CD8-positive, alpha-beta memory T cell (primary cell): ENCODE measurements around the gene INPP5B. TPM values are rescaled to one million over a fixed set of nuclear protein-coding genes. Genes with fewer than 3 reads are reported as not detected.

Experiments
- CTCF ChIA-PET: fragments of 350-600 bp; sonication (Branson Sonifier 250); formaldehyde crosslinking; loops from one replicate; lab custom pipeline; 2021; ENCODE audit warnings: antibody characterized with exemption; lab: Charles Lee
- POLR2A ChIA-PET: fragments of 350-600 bp; sonication (Branson Sonifier 250); formaldehyde crosslinking; loops from one replicate; lab custom pipeline; 2021; ENCODE audit warnings: antibody characterized with exemption; lab: Charles Lee
- DNase-seq, 5 donors: peaks; one replicate each; pipeline versions ENCODE4 v3.0.0 to v3.0.0-alpha.2; 2020 to 2022; ENCODE audit warnings: mixed read lengths in 1 of 5
- H3K27ac ChIP-seq: one replicate; pipeline ENCODE4 v1.7.0; 2013; ENCODE audit warnings: low read depth, mild to moderate bottlenecking, low read length, moderate library complexity
- H3K27me3 ChIP-seq: 2 replicates; pipeline ENCODE4 v1.7.0; 2013; ENCODE audit warnings: low read length, mild to moderate bottlenecking; ENCODE audit not compliant: insufficient read depth, poor library complexity, severe bottlenecking
- H3K36me3 ChIP-seq: 2 replicates; pipeline ENCODE4 v1.7.0; 2013; ENCODE audit warnings: mild to moderate bottlenecking, low read length, moderate library complexity; ENCODE audit not compliant: insufficient read depth
- H3K4me1 ChIP-seq: 2 replicates; pipeline ENCODE4 v1.7.0; 2013; ENCODE audit warnings: mild to moderate bottlenecking, low read length, moderate library complexity; ENCODE audit not compliant: insufficient read depth
- H3K4me3 ChIP-seq: 2 replicates; pipeline ENCODE4 v1.7.0; 2013; ENCODE audit warnings: mild to moderate bottlenecking, low read length
- H3K9me3 ChIP-seq: 2 replicates; pipeline ENCODE4 v1.7.0; 2013; ENCODE audit warnings: mild to moderate bottlenecking, low read length
- H3K27ac Mint-ChIP-seq, 8 donors: one replicate each; pipeline ENCODE4 v1.8.0; 2020 to 2021; ENCODE audit warnings: mixed read lengths in 8 of 8, mild to moderate bottlenecking in 6 of 8, inconsistent platforms in 3 of 8, moderate library complexity in 3 of 8
- H3K27me3 Mint-ChIP-seq, 2 donors: one replicate each; pipeline ENCODE4 v1.8.0; 2020 to 2021; ENCODE audit warnings: mixed read lengths in 2 of 2, mild to moderate bottlenecking in 1 of 2, moderate library complexity in 1 of 2
- H3K36me3 Mint-ChIP-seq, 3 donors: one replicate each; pipeline ENCODE4 v1.8.0; 2020 to 2021; ENCODE audit warnings: mixed read lengths in 3 of 3, inconsistent platforms in 1 of 3, mild to moderate bottlenecking in 1 of 3
- H3K4me1 Mint-ChIP-seq, 3 donors: one replicate each; pipeline ENCODE4 v1.8.0; 2020 to 2021; ENCODE audit warnings: mixed read lengths in 3 of 3, inconsistent platforms in 1 of 3, mild to moderate bottlenecking in 1 of 3
- H3K4me3 Mint-ChIP-seq, 7 donors: one replicate each; pipeline ENCODE4 v1.8.0; 2020 to 2021; ENCODE audit warnings: mixed read lengths in 7 of 7, mild to moderate bottlenecking in 6 of 7, moderate library complexity in 4 of 7, inconsistent platforms in 2 of 7
- H3K9me3 Mint-ChIP-seq, 5 donors: one replicate each; pipeline ENCODE4 v1.8.0; 2020 to 2022; ENCODE audit warnings: mixed read lengths in 5 of 5, mild to moderate bottlenecking in 3 of 5, moderate library complexity in 2 of 5, inconsistent platforms in 1 of 5
- polyA plus RNA-seq: library from polyadenylated mRNA; unstranded; fragments of 300-500 nt; fragmentation: Illumina TruSeq; gene quantifications from one replicate; pipeline ENCODE4 v1.2.3, GENCODE V29; 2021
- total RNA-seq, 2 experiments: library from RNA; stranded (reverse); gene quantifications; one replicate each; pipeline ENCODE4 v1.2.3, GENCODE V29; 2021

Gene INPP5B
- total RNA-seq (10 to 100 TPM; 24.1 to 25.1 TPM), polyA plus RNA-seq (22.9 TPM)

DNA sequence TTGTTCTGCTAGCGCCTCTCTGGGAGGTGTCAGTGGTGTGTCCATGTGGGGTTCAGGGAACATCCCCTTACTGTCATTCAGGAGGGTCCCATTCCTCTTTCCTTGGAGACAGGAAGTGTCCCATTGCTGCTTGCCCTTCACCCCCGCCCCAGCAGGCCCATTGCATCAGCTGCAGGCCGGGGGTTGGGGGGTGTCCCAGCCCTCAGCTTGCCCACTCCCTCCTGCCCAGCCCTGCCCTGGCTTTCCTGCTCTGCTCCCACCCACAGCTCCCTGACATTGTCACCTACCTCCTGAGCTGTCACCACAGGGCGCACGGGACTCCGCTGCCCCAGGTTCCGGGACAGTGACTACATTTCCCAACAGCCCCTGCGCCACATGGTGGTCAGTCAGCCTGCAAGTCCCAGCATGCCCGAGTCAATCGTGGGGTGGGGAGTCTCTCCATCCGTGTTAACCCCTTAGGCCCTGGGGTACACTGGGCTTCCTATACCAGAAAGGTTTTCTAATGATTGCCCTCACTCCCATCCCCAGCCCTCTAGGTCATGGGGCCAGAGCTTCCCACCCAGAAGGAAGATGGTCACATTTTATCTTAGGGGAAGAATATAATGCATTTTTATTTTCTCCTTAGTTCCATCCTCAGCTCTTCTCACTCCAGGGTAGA, at the start of gene INPP5B:
TSS of gene INPP5B (minus strand) at position 351 of the 658 bp plus-strand sequence. CDS start 745 bp downstream, outside the sequence.
- H3K27ac ChIP-seq: peak within 1 kb of the TSS; percentile 64
- ChIA-PET CTCF (no interaction called here), POLR2A (interaction anchor here (0.5 to 0.7 kb wide), 2 partner anchors 15 to 44 kb away, joined by 3 to 5 read pairs; no protein-coding TSS in a partner anchor)

GRCh38 chr1:37995751-37996345, 49.0 kb upstream of the INPP5B start:
- peak overlapping the region in 5 of 8 donors; percentile 78 to 92 (median 86) for H3K27ac Mint-ChIP-seq
- peak overlapping the region in 6 of 7 donors; percentile 64 to 84 (median 77) for H3K4me3 Mint-ChIP-seq
- no peaks in the 10 kb centered on the region for H3K9me3 Mint-ChIP-seq
- peaks cover 25 to 27% (median 26%) of the 10 kb centered on the region in 3 donors for H3K4me1 Mint-ChIP-seq
- Histone ChIP-seq H3K4me3 (no peak overlapping the region), H3K4me1 (peaks cover 6% of the 10 kb centered on the region), H3K27ac (no peak overlapping the region), H3K36me3 (peaks cover 8% of the 10 kb centered on the region), H3K9me3 (no peaks in the 10 kb centered on the region), H3K27me3 (no peaks in the 10 kb centered on the region)
- CTCF ChIA-PET: no interaction called here
- peaks cover 0 to 2% (median 0%) of the 10 kb centered on the region in 3 donors for H3K36me3 Mint-ChIP-seq
- no peaks in the 10 kb centered on the region for H3K27me3 Mint-ChIP-seq
- DNase-seq: peak in 1 of 5 donors; percentile 56
- POLR2A ChIA-PET: no interaction called here

More for the DNA sequence above, at the start of gene INPP5B:
- Mint-ChIP-seq H3K36me3 (peaks cover 0 to 10% (median 3%) of the 10 kb centered on the region in 3 donors), H3K4me1 (peaks cover 11 to 21% (median 13%) of the 10 kb centered on the region in 3 donors), H3K27ac (peak within 1 kb of the TSS; percentile 30 to 94 (median 84)), H3K9me3 (no peaks in the 10 kb centered on the region), H3K4me3 (peak within 1 kb of the TSS; percentile 71 to 95 (median 89)), H3K27me3 (peaks cover 0 to 4% of the 10 kb centered on the region in 2 donors)
- no peaks in the 10 kb centered on the region for H3K9me3 ChIP-seq
- H3K36me3 ChIP-seq: peaks cover 4% of the 10 kb centered on the region
- DNase-seq: peak; percentile 12 to 81 (median 49)
- H3K27me3 ChIP-seq: no peaks in the 10 kb centered on the region
- H3K4me1 ChIP-seq: peaks cover 16% of the 10 kb centered on the region
- peak within 1 kb of the TSS; percentile 69 for H3K4me3 ChIP-seq

GRCh38 chr1:37994886-37995566, 48.2 kb upstream of the INPP5B start:
- Histone ChIP-seq H3K27ac (no peak overlapping the region), H3K4me1 (peaks cover 6% of the 10 kb centered on the region), H3K27me3 (no peaks in the 10 kb centered on the region), H3K36me3 (peaks cover 8% of the 10 kb centered on the region), H3K4me3 (no peak overlapping the region), H3K9me3 (no peaks in the 10 kb centered on the region)
- DNase-seq: no peak
- Mint-ChIP-seq H3K27me3 (peaks cover 0 to under 1% of the 10 kb centered on the region in 2 donors), H3K4me1 (peaks cover 23 to 30% (median 25%) of the 10 kb centered on the region in 3 donors), H3K9me3 (no peaks in the 10 kb centered on the region), H3K36me3 (peaks cover 0 to 2% (median under 1%) of the 10 kb centered on the region in 3 donors), H3K4me3 (peak overlapping the region; percentile 41 to 84 (median 72)), H3K27ac (peak overlapping the region; percentile 25 to 92 (median 82))
- ChIA-PET POLR2A (no interaction called here), CTCF (interaction anchor here (0.7 to 1.1 kb wide), 3 partner anchors 14 to 132 kb away, joined by 3 read pairs; no protein-coding TSS in a partner anchor)

- Mint-ChIP-seq H3K27me3 (peaks cover 0 to 2% of the 10 kb centered on the region in 2 donors), H3K9me3 (no peaks in the 10 kb centered on the region), H3K4me3 (peak overlapping the region; percentile 89 to 100 (median 99)), H3K4me1 (peaks cover 19 to 31% (median 30%) of the 10 kb centered on the region in 3 donors), H3K36me3 (peaks cover 0 to 39% (median 5%) of the 10 kb centered on the region in 3 donors), H3K27ac (peak overlapping the region; percentile 63 to 99 (median 96))
- H3K9me3 ChIP-seq: no peaks in the 10 kb centered on the region
- H3K4me1 ChIP-seq: peaks cover 11% of the 10 kb centered on the region
- peak in 2 of 5 donors; percentile 26 to 61 for DNase-seq
- peak overlapping the region; percentile 83 for H3K27ac ChIP-seq
- peaks cover 33% of the 10 kb centered on the region for H3K36me3 ChIP-seq
- H3K4me3 ChIP-seq: peak overlapping the region; percentile 96
- ChIA-PET CTCF (interaction anchor here (0.7 to 3.9 kb wide), 10 partner anchors 11 to 189 kb away, joined by 3 to 18 read pairs (median 3); partner anchors contain the start of genes C1orf122, MTF1, UTP11 and YRDC), POLR2A (interaction anchor here (0.8 kb wide), 1 partner anchor 181 kb away, joined by 3 read pairs; the partner anchor contains the start of gene YRDC)
- no peaks in the 10 kb centered on the region for H3K27me3 ChIP-seq
These were observed 42.6 kb upstream of the INPP5B start for GRCh38 chr1:37989361-37989930.

GRCh38 chr1:37987679-37988078, 40.8 kb upstream of the INPP5B start:
- no peaks in the 10 kb centered on the region for H3K9me3 ChIP-seq
- no peak overlapping the region for H3K27ac ChIP-seq
- Mint-ChIP-seq H3K4me3 (peak overlapping the region in 2 of 7 donors; percentile 32 to 89), H3K36me3 (peaks cover 3 to 48% (median 10%) of the 10 kb centered on the region in 3 donors), H3K4me1 (peaks cover 17 to 27% (median 27%) of the 10 kb centered on the region in 3 donors), H3K27ac (peak overlapping the region in 4 of 8 donors; percentile 13 to 52 (median 19)), H3K27me3 (peaks cover 0 to 2% of the 10 kb centered on the region in 2 donors), H3K9me3 (no peaks in the 10 kb centered on the region)
- no peak for DNase-seq
- ChIA-PET POLR2A (no interaction called here), CTCF (no interaction called here)
- H3K36me3 ChIP-seq: peaks cover 40% of the 10 kb centered on the region
- H3K4me1 ChIP-seq: peaks cover 11% of the 10 kb centered on the region
- no peaks in the 10 kb centered on the region for H3K27me3 ChIP-seq
- no peak overlapping the region for H3K4me3 ChIP-seq

- Mint-ChIP-seq H3K9me3 (no peaks in the 10 kb centered on the region), H3K36me3 (peaks cover 7 to 80% (median 24%) of the 10 kb centered on the region in 3 donors), H3K4me1 (peaks cover 7 to 11% (median 11%) of the 10 kb centered on the region in 3 donors), H3K4me3 (no peak overlapping the region), H3K27me3 (no peaks in the 10 kb centered on the region), H3K27ac (no peak overlapping the region)
- Histone ChIP-seq H3K27me3 (no peaks in the 10 kb centered on the region), H3K4me3 (no peak overlapping the region), H3K4me1 (peaks cover 5% of the 10 kb centered on the region), H3K27ac (no peak overlapping the region), H3K9me3 (no peaks in the 10 kb centered on the region), H3K36me3 (peaks cover 79% of the 10 kb centered on the region)
- ChIA-PET POLR2A (no interaction called here), CTCF (no interaction called here)
- no peak for DNase-seq
These were observed 36.7 kb upstream of the INPP5B start for GRCh38 chr1:37983546-37983945.

- no peak overlapping the region for H3K4me3 ChIP-seq
- Mint-ChIP-seq H3K27me3 (no peaks in the 10 kb centered on the region), H3K27ac (no peak overlapping the region), H3K36me3 (peaks cover 17 to 87% (median 37%) of the 10 kb centered on the region in 3 donors), H3K4me3 (no peak overlapping the region), H3K4me1 (peaks cover 0 to 5% (median 0%) of the 10 kb centered on the region in 3 donors), H3K9me3 (peaks cover 0 to 4% (median 0%) of the 10 kb centered on the region in 5 donors)
- no peaks in the 10 kb centered on the region for H3K9me3 ChIP-seq
- no peak overlapping the region for H3K27ac ChIP-seq
- no peaks in the 10 kb centered on the region for H3K4me1 ChIP-seq
- no peak for DNase-seq
- H3K36me3 ChIP-seq: peaks cover 61% of the 10 kb centered on the region
- ChIA-PET POLR2A (interaction anchor here (0.6 kb wide), 1 partner anchor 58 kb away, joined by 3 read pairs; no protein-coding TSS in a partner anchor), CTCF (no interaction called here)
- no peaks in the 10 kb centered on the region for H3K27me3 ChIP-seq
These were observed 31.7 kb upstream of the INPP5B start for GRCh38 chr1:37978541-37978940.
